ENCODE measurements around the gene GJA4.

DNA sequence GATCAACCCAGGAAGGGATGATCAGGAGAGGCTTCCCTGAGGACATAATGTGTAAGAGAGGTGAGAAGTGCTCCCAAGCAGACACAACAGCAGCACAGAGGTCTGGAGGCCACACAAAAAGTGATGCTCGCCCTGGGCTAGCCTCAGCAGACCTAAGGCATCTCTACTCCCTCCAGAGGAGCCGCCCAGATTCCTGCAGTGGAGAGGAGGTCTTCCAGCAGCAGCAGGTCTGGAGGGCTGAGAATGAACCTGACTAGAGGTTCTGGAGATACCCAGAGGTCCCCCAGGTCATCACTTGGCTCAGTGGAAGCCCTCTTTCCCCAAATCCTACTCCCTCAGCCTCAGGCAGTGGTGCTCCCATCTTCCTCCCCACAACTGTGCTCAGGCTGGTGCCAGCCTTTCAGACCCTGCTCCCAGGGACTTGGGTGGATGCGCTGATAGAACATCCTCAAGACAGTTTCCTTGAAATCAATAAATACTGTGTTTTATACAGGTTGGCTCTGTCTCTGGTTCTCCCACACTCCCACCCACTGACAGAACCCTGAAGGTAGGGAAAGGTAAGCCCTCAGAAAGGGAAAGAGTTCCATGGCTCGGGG lies 6.8 kb upstream of the GJA4 start:
- TF ChIP-seq, protein P1, sequence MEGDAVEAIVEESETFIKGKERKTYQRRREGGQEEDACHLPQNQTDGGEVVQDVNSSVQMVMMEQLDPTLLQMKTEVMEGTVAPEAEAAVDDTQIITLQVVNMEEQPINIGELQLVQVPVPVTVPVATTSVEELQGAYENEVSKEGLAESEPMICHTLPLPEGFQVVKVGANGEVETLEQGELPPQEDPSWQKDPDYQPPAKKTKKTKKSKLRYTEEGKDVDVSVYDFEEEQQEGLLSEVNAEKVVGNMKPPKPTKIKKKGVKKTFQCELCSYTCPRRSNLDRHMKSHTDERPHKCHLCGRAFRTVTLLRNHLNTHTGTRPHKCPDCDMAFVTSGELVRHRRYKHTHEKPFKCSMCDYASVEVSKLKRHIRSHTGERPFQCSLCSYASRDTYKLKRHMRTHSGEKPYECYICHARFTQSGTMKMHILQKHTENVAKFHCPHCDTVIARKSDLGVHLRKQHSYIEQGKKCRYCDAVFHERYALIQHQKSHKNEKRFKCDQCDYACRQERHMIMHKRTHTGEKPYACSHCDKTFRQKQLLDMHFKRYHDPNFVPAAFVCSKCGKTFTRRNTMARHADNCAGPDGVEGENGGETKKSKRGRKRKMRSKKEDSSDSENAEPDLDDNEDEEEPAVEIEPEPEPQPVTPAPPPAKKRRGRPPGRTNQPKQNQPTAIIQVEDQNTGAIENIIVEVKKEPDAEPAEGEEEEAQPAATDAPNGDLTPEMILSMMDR (IDR thresholded peaks at IDR 0.05 in 4 of 5, conservative IDR thresholded peaks at IDR 0.05 in 1 of 5), result no peak
- no peak for TF ChIP-seq POLR2A (IDR thresholded peaks at IDR 0.05)

Data from gastrocnemius medialis (tissue), 4 donors.